GM18517 (cell line): ENCODE measurements around the gene SRD5A1.

Experiments
- ATAC-seq: cut with Tn5 transposase; IDR thresholded peaks from one replicate; pipeline ENCODE4 v1.9.1; 2021; ENCODE audit warnings: mild to moderate bottlenecking, moderate library complexity; ENCODE audit not compliant: unreplicated experiment

The SRD5A1 gene

DNA sequence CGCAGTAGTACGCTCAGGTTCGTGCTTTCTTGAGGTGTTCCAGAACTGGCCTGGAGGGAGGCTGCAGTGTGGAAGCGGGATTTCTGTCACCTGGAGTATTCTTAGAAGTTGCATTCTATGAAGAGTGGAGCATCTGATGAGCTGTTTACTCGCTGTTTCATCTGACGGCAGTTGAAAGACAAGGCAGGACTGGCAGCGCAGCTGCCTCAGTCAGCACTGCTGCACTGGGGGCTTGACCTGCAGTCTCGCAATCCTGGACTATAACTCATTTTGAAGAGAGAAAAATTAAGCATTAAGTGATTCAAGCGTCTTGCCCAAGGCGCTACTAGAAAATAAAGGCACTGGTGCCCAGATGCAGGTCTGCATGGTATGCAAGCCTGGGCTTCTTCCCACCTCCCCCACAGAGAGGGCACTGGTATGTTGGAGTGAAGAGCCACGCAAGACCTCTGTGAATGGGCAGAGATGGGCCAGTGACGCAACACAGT, 90.6 kb downstream of the SRD5A1 start:
- no peak for ATAC-seq
